ENCODE data around the gene DIS3L. TPM values are rescaled to one million over a fixed set of nuclear protein-coding genes. Genes with fewer than 3 reads are reported as not detected.

DIS3L gene
- total RNA-seq, 1 experiment from 2014 or later: 31.1 TPM

- peaks cover 21% of the 10 kb centered on the region for H3K27me3 ChIP-seq (ENCODE audit: control insufficient read depth, insufficient read depth, low read length)
- POLR2A ChIA-PET: no interaction called here
Measured at GRCh38 chr15:66251790-66252684, 41.3 kb upstream of the DIS3L start.

DNA sequence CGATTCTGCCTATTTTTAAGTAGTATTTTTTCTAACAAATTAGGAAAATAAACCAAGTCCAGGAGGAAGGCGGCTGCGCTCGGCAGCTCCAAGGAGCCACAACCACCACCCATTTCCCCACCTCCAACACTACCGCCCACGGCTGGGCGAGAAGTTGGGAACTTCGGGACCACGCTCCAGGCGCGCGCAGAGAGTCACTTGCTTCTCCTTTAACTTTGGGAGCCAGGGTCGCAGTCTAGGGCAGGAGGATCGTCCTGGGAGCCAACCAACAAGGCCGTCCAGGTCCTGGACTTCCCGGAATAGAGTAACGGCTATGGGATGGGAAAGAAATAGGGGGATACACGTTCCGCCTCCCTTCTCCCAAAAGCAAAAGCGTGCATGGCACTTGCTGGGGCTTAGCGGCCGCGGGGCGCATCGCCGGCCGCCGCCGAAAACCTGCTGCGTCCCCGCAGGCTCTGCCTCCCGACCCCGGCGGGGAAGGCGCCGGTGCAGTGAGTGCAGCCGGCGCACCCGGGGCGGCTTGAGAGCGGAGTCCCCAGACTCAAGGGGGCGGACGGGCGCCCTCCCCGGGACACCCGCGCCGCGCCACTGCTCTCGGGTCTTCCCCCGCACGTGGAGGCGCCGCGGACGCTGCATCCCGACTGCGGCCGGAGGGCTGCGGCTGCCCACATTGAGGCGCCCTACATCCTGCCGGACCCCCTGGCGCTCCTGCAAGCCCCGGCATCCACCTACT is 40.5 kb upstream of the DIS3L start:
- peak; percentile 7 for TF ChIP-seq CTCF (IDR thresholded peaks at IDR 0.05)
- TF ChIP-seq SIN3A (IDR thresholded peaks at IDR 0.05; ENCODE audit: borderline replicate concordance, insufficient read depth, low read depth, low read length): no peak
- in situ Hi-C loops (cut with HindIII; ENCODE audit: low pct_unique_long_range_greater_than_20kb, low sequenced_read_pairs): no loop called here

More at GRCh38 chr15:66251790-66252684, 41.3 kb upstream of the DIS3L start:
- in situ Hi-C loops (cut with HindIII; ENCODE audit: low pct_unique_long_range_greater_than_20kb, low sequenced_read_pairs) (no loop called here), intact Hi-C loops (cut with micrococcal nuclease; ENCODE audit: unreplicated experiment) (no loop called here)
- CTCF ChIA-PET: interaction anchor here (0.6 to 0.7 kb wide), 2 partner anchors 64 to 175 kb away, joined by 3 to 4 read pairs; no protein-coding TSS in a partner anchor
- Histone ChIP-seq H3K27ac (ENCODE audit: low read length) (no peak overlapping the region), H3K36me3 (ENCODE audit: control insufficient read depth, insufficient read depth, low read length) (no peaks in the 10 kb centered on the region), H3K4me1 (ENCODE audit: control insufficient read depth, insufficient read depth, low read length) (peaks cover 5% of the 10 kb centered on the region; the same call in 1 of the 2 replicates), H3K4me3 (ENCODE audit: low read depth in 2 of 2, low read length in 2 of 2) (peak overlapping the region; percentile 47 to 74), H3K9me3 (ENCODE audit: control insufficient read depth, insufficient read depth, low read depth, low read length) (no peaks in the 10 kb centered on the region)
- ATAC-seq (peak; percentile 87), DNase-seq (ENCODE audit: low read depth, low spot score) (no peak)
- no TSS peak for BruUV-seq (replicated peaks)
- TF ChIP-seq POLR2AphosphoS5 (IDR thresholded peaks at IDR 0.05; ENCODE audit: low read depth, low read length) (no peak), SIN3A (IDR thresholded peaks at IDR 0.05; ENCODE audit: borderline replicate concordance, insufficient read depth, low read depth, low read length) (no peak), CTCF (IDR thresholded peaks at IDR 0.05) (peak; percentile 97), TCF7L2 (IDR thresholded peaks at IDR 0.05; ENCODE audit: low read depth, low read length) (no peak)
- TF ChIP-seq, protein P1, sequence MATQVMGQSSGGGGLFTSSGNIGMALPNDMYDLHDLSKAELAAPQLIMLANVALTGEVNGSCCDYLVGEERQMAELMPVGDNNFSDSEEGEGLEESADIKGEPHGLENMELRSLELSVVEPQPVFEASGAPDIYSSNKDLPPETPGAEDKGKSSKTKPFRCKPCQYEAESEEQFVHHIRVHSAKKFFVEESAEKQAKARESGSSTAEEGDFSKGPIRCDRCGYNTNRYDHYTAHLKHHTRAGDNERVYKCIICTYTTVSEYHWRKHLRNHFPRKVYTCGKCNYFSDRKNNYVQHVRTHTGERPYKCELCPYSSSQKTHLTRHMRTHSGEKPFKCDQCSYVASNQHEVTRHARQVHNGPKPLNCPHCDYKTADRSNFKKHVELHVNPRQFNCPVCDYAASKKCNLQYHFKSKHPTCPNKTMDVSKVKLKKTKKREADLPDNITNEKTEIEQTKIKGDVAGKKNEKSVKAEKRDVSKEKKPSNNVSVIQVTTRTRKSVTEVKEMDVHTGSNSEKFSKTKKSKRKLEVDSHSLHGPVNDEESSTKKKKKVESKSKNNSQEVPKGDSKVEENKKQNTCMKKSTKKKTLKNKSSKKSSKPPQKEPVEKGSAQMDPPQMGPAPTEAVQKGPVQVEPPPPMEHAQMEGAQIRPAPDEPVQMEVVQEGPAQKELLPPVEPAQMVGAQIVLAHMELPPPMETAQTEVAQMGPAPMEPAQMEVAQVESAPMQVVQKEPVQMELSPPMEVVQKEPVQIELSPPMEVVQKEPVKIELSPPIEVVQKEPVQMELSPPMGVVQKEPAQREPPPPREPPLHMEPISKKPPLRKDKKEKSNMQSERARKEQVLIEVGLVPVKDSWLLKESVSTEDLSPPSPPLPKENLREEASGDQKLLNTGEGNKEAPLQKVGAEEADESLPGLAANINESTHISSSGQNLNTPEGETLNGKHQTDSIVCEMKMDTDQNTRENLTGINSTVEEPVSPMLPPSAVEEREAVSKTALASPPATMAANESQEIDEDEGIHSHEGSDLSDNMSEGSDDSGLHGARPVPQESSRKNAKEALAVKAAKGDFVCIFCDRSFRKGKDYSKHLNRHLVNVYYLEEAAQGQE (IDR thresholded peaks at IDR 0.05; ENCODE audit: insufficient read depth in 1 of 2, low read depth in 2 of 2, low read length in 1 of 2): no peak

More for the DNA sequence above, 40.5 kb upstream of the DIS3L start:
- Histone ChIP-seq H3K9me3 (ENCODE audit: control insufficient read depth, insufficient read depth, low read depth, low read length) (no peaks in the 10 kb centered on the region), H3K4me3 (ENCODE audit: low read depth in 2 of 2, low read length in 2 of 2) (peak overlapping the region; percentile 47 to 74), H3K36me3 (ENCODE audit: control insufficient read depth, insufficient read depth, low read length) (no peaks in the 10 kb centered on the region), H3K4me1 (ENCODE audit: control insufficient read depth, insufficient read depth, low read length) (peaks cover 5% of the 10 kb centered on the region; the same call in 1 of the 2 replicates), H3K27me3 (ENCODE audit: control insufficient read depth, insufficient read depth, low read length) (peaks cover 26% of the 10 kb centered on the region), H3K27ac (ENCODE audit: low read length) (no peak overlapping the region)
- BruUV-seq (replicated peaks): no TSS peak
- peak; percentile 73 for ATAC-seq
- CTCF ChIA-PET: interaction anchor here (0.6 kb wide), 1 partner anchor 63 kb away, joined by 3 read pairs; no protein-coding TSS in a partner anchor
- DNase-seq (ENCODE audit: low read depth, low spot score): no peak
- intact Hi-C loops (cut with micrococcal nuclease; ENCODE audit: unreplicated experiment): no loop called here
- POLR2A ChIA-PET: no interaction called here

All from Panc1 (cell line).